ENCODE measurements around the gene USP5. TPM values are rescaled to one million over a fixed set of nuclear protein-coding genes. Genes with fewer than 3 reads are reported as not detected.

Gene USP5
- total and polyA plus RNA-seq, 2 donors (not counting 3 experiments of a cell fraction or from before 2014, with no cell fraction given), result 68.9 to 135 TPM

DNA sequence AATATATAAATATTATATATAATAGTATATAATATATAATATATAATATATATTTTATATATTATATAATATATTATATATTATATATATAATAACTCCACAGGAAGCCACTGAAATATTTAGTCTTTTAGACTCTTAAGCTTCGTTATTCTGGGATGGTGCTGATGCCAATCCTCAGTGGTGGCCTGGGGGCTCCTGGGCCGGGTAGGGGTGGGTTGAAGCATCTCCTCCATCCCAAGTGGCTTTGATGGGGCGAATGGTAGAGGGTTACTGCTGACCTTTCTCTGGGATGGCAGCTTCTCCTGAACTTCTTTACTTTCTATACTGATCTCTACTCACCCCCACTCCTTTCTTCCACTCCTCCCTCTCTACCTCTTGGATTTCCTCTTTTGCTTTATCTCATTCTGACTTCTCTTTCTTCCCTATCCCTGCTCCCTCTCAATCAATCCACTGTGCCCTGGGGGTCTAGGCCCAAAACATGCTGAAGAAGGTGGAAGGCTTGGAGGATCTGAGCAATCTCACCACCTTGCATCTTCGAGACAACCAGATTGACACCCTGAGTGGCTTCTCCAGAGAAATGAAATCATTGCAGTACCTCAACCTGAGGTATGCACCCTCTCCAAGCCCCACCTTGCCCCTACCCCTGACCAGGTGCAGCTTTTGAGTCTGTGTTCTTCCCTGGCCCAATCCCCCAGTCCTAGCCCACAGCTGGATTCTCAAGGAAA is 57.6 kb downstream of the USP5 start:
- Histone ChIP-seq H3K27me3 (ENCODE audit: control insufficient read depth in 2 of 2, insufficient read depth in 2 of 2, low read length in 2 of 2) (no peaks in the 10 kb centered on the region), H4K20me1 (replicated peaks; ENCODE audit: control insufficient read depth, extremely low read depth, insufficient read depth, low read length) (no peaks in the 10 kb centered on the region), H3K9me3 (replicated peaks; ENCODE audit: control insufficient read depth, insufficient read depth, low read length) (no peaks in the 10 kb centered on the region), H3K9ac (replicated peaks; ENCODE audit: extremely low read depth, insufficient read depth, low read length) (no peak overlapping the region), H3K79me2 (ENCODE audit: control insufficient read depth, insufficient read depth, low read length) (no peaks in the 10 kb centered on the region), H3K4me2 (ENCODE audit: insufficient read depth, low read length) (no peak overlapping the region), H3K4me3 (replicated peaks in 1 of 3; ENCODE audit: insufficient read depth in 1 of 3, low read depth in 1 of 3, low read length in 3 of 3) (no peak overlapping the region), H3K27ac (ENCODE audit: insufficient read depth, low read depth, low read length) (no peak overlapping the region), H3K36me3 (ENCODE audit: control insufficient read depth in 2 of 2, extremely low read depth in 1 of 2, insufficient read depth in 2 of 2, low read length in 2 of 2) (no peaks in the 10 kb centered on the region), H3K4me1 (ENCODE audit: control insufficient read depth, extremely low read depth, insufficient read depth, low read length) (peaks cover 7% of the 10 kb centered on the region), H2AFZ (ENCODE audit: low read depth, low read length) (no peak overlapping the region), H3K9me1 (replicated peaks; ENCODE audit: control insufficient read depth, extremely low read depth, insufficient read depth, low read length) (no peaks in the 10 kb centered on the region)
- ChIA-PET POLR2A (no interaction called here), CTCF (interaction anchor here (1.0 to 1.3 kb wide), 4 partner anchors 9 to 40 kb away, joined by 3 to 4 read pairs (median 4); no protein-coding TSS in a partner anchor)
- DNase-seq (ENCODE audit: low read depth, low spot score) (no peak), FAIRE-seq (no peak)
- intact Hi-C loops (cut with micrococcal nuclease) (no loop called here), dilution Hi-C loops (cut with MboI; ENCODE audit: extremely low pct_ligation_motif_present, low sequenced_read_pairs) (no loop called here)
- BruUV-seq (replicated peaks), result no TSS peak
- no peak for TF ChIP-seq MYC (IDR thresholded peaks at IDR 0.05; ENCODE audit: low read depth, low read length)
- TF ChIP-seq, protein P1, sequence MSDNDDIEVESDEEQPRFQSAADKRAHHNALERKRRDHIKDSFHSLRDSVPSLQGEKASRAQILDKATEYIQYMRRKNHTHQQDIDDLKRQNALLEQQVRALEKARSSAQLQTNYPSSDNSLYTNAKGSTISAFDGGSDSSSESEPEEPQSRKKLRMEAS (IDR thresholded peaks at IDR 0.05; ENCODE audit: insufficient read depth, insufficient read length), result no peak

DNA sequence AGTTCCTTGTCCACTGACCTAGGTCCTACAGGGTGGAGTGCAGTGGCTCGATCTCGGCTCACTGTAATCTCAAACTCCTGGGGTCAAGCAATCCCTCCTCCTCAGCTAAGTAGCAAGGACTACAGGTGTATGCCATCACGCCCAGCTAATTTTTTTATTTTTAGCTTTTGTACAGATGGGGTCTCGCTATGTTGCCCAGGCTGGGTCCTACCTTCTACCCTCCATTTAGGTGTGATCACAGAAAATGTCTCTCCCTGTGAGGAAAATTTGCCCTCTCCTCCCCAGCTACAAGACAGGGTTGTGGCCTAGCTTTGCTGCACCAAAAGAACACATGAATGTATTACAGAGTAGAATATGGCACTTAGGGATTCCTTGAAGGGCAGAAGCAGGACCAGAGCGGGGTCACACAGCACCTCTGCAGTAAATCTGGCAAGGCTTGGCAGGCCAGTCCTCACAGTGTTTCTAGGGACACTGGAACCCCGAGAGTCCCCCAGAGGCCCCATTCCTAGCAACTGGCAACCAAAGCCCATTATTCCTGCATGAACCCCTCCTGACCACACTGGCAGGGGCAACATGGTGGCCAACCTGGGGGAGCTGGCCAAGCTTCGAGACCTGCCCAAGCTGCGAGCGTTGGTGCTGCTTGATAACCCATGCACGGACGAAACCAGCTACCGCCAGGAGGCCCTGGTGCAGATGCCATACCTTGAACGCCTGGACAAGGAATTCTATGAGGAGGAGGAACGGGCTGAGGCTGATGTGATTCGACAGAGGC is 60.4 kb downstream of the USP5 start:
- Histone ChIP-seq H3K4me2 (ENCODE audit: insufficient read depth, low read length) (no peak overlapping the region), H2AFZ (ENCODE audit: low read depth, low read length) (no peak overlapping the region), H3K27ac (ENCODE audit: insufficient read depth, low read depth, low read length) (no peak overlapping the region), H3K79me2 (ENCODE audit: control insufficient read depth, insufficient read depth, low read length) (no peaks in the 10 kb centered on the region), H3K9me1 (replicated peaks; ENCODE audit: control insufficient read depth, extremely low read depth, insufficient read depth, low read length) (no peaks in the 10 kb centered on the region), H3K27me3 (ENCODE audit: control insufficient read depth in 2 of 2, insufficient read depth in 2 of 2, low read length in 2 of 2) (no peaks in the 10 kb centered on the region), H3K4me3 (replicated peaks in 1 of 3; ENCODE audit: insufficient read depth in 1 of 3, low read depth in 1 of 3, low read length in 3 of 3) (no peak overlapping the region), H3K9me3 (replicated peaks; ENCODE audit: control insufficient read depth, insufficient read depth, low read length) (no peaks in the 10 kb centered on the region), H3K9ac (replicated peaks; ENCODE audit: extremely low read depth, insufficient read depth, low read length) (no peak overlapping the region), H3K4me1 (ENCODE audit: control insufficient read depth, extremely low read depth, insufficient read depth, low read length) (peaks cover 11% of the 10 kb centered on the region), H3K36me3 (ENCODE audit: control insufficient read depth in 2 of 2, extremely low read depth in 1 of 2, insufficient read depth in 2 of 2, low read length in 2 of 2) (no peaks in the 10 kb centered on the region), H4K20me1 (replicated peaks; ENCODE audit: control insufficient read depth, extremely low read depth, insufficient read depth, low read length) (no peaks in the 10 kb centered on the region)
- FAIRE-seq, result no peak
- CTCF ChIA-PET, result interaction anchor here (0.8 to 2.3 kb wide), 4 partner anchors 13 to 43 kb away, joined by 4 to 7 read pairs (median 5); no protein-coding TSS in a partner anchor
- no peak for TF ChIP-seq JUN (IDR thresholded peaks at IDR 0.05; ENCODE audit: borderline replicate concordance, insufficient read depth, insufficient read length, low read depth)
- no peak for TF ChIP-seq POLR2AphosphoS5 (IDR thresholded peaks at IDR 0.05; ENCODE audit: insufficient read depth, low read depth, low read length)
- TF ChIP-seq FOS (IDR thresholded peaks at IDR 0.05; ENCODE audit: borderline replicate concordance, insufficient read depth, low read length), result no peak
- TF ChIP-seq POLR2A (IDR thresholded peaks at IDR 0.05; ENCODE audit: low read depth, low read length), result no peak
- TF ChIP-seq, protein P2, sequence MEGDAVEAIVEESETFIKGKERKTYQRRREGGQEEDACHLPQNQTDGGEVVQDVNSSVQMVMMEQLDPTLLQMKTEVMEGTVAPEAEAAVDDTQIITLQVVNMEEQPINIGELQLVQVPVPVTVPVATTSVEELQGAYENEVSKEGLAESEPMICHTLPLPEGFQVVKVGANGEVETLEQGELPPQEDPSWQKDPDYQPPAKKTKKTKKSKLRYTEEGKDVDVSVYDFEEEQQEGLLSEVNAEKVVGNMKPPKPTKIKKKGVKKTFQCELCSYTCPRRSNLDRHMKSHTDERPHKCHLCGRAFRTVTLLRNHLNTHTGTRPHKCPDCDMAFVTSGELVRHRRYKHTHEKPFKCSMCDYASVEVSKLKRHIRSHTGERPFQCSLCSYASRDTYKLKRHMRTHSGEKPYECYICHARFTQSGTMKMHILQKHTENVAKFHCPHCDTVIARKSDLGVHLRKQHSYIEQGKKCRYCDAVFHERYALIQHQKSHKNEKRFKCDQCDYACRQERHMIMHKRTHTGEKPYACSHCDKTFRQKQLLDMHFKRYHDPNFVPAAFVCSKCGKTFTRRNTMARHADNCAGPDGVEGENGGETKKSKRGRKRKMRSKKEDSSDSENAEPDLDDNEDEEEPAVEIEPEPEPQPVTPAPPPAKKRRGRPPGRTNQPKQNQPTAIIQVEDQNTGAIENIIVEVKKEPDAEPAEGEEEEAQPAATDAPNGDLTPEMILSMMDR (IDR thresholded peaks at IDR 0.05; ENCODE audit: extremely low read depth in 1 of 2, insufficient read depth in 1 of 2, low read depth in 1 of 2, low read length in 2 of 2), result no peak
- TF ChIP-seq GATA2 (IDR thresholded peaks at IDR 0.05; ENCODE audit: insufficient read depth, insufficient read length, low read depth, low read length), result no peak
- no peak for TF ChIP-seq EZH2 (IDR thresholded peaks at IDR 0.05; ENCODE audit: borderline replicate concordance, low read depth, low read length, severe bottlenecking)
- TF ChIP-seq MYC (IDR thresholded peaks at IDR 0.05; ENCODE audit: low read depth, low read length), result no peak
- DNase-seq (ENCODE audit: low read depth, low spot score), result no peak
- dilution Hi-C loops (cut with MboI; ENCODE audit: extremely low pct_ligation_motif_present, low sequenced_read_pairs), result no loop called here
- no TSS peak for BruUV-seq (replicated peaks)
- POLR2A ChIA-PET, result no interaction called here
- intact Hi-C loops (cut with micrococcal nuclease), result no loop called here
